Head of caudate nucleus (tissue), 42 donors: ENCODE results near the gene FAS.

Experiments used
- DNase-seq, 42 donors: peaks; one replicate each; pipeline versions ENCODE4 v3.0.0 to v3.0.0-alpha.2; 2020 to 2021; ENCODE audit warnings: mixed read lengths in 7 of 42
- intact Hi-C: fragments of 100-400 bp; cut with DNase I; formaldehyde crosslinking; loops from one replicate; pipeline ENCODE4 v1.15.0; 2022

Gene FAS

DNA sequence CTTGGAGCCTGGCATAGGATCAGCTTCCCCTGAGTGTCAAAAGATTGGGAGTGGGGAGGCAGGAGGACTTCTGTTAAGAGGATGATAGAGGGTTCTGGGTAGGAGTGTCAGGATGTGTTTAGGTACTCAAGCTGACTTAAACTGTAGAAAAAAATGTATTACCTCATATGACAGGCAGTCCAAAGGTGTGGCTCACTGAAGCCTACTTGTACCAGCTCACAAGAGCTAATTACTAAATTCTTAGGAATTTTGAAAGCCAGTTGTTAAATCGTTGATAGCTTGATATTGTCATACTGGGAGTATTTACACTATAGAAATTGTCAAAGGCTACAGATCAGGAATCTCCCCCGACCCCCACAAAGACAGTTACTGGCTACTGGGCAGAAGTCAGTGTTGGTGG lies 32.1 kb downstream of the FAS start:
- intact Hi-C loops, result no loop called here
- DNase-seq, result no peak

DNA sequence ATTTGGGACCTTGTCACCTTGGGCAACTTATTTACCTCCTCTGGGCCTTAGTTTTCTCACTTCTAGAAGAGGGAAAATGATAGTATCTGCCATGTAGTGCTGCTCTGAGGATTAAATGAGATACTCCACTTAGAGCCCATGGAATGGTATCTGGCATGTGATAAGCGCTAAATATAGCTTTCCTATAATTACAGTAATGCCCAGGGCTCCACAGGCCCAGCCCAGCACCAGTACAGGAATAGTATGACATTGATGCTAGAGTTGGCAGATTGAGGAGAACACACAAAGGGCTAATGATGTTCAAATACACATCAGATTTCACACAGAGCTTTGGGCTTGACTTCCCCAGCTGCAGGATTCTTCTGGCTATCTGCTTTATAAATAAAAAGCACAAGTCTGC lies 34.9 kb downstream of the FAS start:
- DNase-seq, result no peak
- intact Hi-C loops, result no loop called here

DNA sequence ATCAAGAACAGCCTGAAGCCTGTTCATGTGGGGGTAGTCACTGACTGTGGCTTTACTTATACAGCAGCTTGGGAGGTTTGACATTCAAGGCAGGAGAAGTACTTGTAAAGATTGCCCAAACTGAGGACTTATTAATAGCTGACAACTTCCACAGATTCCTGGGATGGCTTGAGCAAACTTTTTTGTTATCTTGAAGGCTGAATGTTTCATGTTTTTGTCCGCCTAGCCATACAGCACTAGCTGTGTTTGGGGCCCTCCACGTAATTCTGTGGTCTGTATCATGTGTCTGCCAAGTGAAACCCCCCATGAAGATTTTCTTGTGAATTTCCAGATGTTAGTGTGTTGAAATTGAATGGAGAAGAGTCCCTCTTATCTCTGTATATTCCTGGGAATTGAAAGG lies 38.6 kb downstream of the FAS start:
- no peak for DNase-seq
- intact Hi-C loops, result no loop called here

DNA sequence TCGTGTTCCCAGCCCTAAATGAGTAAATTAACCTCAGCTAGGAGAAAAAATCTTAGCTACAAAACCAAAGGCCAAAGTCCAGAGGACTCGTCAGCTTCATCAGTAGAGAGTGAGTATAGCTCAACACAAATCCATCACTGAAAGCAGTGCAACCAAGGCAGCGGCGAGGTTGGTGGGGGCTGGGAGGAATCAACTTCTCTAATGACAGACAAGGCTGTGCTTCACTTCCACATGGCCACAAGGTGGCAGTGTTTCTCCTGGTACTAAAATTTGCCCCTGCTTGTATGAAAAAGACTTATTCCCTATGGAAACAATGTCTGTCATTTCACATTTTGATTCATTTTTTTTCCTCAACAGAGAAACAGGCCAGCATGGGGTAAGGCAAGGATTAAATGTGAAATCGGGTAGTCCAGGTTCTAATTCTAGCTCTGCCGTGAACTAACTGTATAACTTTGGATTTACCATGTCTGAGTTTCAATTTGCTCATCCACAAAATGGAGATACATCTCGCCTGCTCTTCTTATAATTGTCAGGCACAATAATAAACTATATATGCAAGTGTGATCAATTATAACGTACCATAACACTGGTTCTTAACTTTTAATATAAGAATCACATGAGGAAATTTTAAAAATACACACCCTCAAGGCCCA lies 39.3 kb downstream of the FAS start:
- intact Hi-C loops, result loop anchor here (2.0 kb wide), 1 partner anchor 183 kb away; no protein-coding TSS in a partner anchor
- DNase-seq, result peak; percentile 62 to 94 (median 84)

DNA sequence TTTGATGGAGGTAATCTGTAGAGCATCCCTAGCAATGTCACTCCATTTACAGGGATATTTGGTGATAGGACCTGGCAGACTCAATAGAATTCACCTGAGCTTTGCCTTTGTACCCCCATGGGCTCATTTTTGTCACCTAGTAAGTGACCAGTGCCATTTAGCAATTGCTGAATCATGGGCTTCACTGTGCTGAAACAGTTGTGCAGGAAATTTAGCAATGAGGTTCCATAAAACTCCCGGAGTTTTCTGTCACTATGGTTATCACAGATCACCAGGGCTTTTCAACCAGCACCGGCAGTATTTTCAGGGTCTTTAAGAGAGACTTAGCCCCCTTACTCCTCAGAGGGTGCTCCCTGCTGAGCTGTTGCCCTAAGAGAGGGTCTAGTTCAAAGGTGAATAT lies 40.2 kb downstream of the FAS start:
- no peak for DNase-seq
- intact Hi-C loops, result loop anchor here (2.0 kb wide), 1 partner anchor 182 kb away; no protein-coding TSS in a partner anchor

DNA sequence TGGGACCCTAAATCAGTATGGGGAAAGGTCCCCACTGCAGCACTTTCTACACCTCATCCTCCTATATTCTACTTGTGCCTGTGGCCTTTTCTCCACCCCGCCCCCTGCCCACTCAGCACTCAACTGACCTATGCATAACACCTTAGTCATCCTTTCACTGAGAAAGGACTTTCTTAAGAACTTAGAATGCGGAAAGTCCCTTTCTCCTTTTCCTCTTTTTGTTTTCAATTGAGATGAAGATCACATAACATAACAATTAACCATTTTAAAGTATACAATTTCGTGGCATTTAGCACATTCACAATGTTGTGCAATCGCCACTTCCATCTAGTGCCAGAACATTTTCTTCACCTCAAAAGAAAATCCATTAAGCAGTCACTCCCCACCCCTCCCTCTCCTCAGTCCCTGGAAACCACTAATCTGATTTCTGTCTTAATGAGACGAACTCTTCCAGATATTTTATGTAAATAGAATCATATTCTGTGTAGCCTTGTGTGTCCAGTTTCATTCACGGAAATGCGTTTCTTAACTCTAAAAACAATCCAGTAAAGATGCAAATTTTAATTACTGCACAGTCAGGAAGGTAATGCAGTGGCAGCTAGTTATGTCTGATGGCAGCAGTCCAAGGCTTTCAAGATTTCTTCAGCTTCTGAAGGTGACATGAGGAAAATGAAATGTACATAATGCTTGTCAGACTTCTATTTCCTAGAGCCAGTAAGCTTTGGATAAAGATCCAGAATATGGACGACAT lies 41.7 kb downstream of the FAS start:
- intact Hi-C loops, result no loop called here

DNA sequence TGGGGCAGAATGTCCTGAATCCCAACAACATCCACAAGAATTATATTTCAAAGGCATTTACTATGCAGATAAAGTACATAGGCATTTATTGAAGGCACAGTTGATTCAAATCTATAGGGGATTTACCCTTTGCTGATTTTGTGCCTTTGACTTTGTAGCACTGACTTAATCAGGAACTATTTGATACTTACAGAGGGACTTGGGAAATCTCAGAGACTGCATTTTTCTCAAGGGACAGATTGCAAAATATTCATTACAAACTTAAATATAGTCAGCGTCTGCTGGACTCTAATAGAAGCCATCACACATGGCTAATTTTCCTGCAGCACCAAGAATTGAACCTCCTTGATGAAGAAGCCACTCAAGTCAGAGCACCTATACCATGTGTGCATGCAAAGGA lies 44.9 kb downstream of the FAS start:
- intact Hi-C loops, result no loop called here

More for the DNA sequence above, 41.7 kb downstream of the FAS start:
- peak in 1 of 42 donors; percentile 30 for DNase-seq

DNA sequence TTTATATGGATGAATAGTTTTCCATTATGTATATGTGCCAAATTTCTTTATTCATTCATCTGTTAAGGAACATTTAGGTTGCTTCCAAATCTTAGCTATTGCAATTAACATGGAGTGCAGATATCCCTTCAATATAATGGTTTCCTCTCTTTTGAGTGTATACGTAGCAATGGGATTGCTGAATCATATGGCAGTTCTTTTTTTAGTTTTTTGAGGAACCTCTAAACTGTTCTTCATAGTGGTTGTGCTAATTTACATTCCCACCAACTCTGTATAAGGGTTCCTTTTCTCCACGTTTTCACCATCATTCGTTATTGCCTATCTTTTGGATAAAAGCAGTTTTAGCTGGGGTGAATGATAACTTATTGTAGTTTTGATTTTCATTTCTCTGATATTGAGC lies 46.5 kb downstream of the FAS start:
- DNase-seq, result no peak
- intact Hi-C loops, result no loop called here

More for the DNA sequence above, 44.9 kb downstream of the FAS start:
- no peak for DNase-seq

DNA sequence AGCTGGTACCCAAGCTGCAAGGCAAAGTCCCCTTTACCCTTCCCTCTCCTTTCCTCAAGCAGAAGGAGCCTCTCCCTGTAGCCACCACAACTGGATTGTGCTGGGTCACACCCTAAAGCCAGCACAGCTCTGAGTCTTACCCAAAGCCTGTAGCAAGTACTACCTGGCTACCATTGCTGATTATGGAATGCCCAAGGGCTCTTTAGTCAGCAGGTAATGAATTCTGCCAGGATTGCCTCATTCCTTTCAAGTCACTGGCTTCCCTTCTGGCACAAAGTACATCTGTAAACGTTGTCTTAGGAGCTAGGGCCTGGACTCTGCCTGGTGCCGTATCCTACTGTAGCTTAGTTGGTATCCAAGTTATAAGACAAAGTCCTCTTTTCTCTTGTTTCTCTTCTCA lies 52.0 kb downstream of the FAS start:
- intact Hi-C loops, result no loop called here

DNA sequence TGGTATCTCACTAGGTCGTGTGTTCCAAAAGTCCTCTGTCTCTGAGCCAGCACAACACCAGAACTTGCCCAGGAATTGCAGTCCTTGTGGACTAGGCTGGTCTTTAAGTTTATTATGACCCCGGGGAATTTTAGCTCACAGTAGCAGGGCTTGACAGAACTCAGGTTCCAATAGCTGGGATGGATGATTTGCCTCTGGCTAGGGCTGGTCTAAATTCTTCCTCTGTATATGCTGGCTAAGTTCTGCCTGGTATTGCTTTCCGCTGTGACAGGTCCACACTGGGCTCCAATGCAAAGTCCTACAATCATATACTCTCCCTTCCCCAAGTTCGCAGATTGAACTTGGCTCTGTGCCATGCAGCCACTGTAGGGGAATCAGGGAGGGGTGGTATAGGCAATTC lies 52.5 kb downstream of the FAS start:
- no peak for DNase-seq
- intact Hi-C loops, result no loop called here

More for the DNA sequence above, 52.0 kb downstream of the FAS start:
- DNase-seq, result no peak

DNA sequence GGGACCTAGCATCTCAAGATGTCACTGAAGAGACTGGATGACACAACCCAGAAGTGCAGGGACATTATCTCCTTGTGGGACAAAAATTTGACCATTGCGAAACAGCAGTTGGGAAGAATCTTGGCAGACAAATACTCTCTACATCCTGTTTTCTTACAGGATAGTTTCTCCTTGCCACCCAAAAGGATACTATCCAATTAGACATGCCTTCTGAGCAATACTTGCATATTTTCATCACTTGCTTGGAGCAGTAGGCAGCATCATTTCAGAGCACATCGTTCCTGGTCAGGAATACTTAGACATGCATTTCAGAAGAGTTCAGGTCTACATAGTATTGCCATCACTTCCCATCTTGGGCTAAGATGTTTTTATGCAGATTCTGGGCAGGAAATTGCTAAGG lies 56.8 kb downstream of the FAS start:
- no peak for DNase-seq
- intact Hi-C loops, result no loop called here

DNA sequence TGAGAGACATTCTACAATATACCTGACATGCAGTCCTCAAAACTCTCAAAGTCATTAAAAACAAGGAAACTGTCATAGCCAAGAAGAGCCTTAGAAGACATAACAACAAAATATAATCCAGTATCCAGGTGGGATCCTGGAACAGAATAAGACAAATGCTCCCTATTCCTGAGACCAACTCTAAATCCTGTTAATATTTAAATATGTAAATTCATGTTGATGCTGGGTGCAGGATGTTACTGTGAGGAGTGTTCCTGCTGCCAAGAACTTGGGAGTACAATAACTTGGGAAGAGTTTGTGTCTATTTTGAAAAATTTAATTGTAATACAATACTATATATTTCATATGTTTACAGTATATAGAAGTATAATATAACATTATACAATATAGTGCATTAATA lies 61.0 kb downstream of the FAS start:
- DNase-seq, result no peak
- intact Hi-C loops, result no loop called here

DNA sequence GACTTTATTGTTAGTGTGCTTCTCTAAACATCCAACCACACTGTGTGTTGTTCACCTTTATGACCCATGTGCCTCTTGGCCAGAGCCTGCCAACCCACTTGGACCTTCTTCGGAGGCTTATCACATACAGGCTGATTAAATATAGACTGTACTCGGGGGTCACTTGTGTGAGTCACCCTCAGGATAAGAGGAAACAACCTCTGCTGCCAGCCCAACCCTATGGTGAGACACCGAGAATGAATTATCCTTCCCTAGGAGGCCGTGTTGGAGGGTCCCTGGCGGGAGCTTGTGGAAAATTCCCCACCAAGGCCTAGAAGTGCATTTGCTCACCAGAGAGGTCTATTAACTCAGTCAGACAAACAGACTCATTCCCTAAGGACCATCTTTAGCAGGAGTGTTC lies 63.0 kb downstream of the FAS start:
- intact Hi-C loops, result no loop called here

DNA sequence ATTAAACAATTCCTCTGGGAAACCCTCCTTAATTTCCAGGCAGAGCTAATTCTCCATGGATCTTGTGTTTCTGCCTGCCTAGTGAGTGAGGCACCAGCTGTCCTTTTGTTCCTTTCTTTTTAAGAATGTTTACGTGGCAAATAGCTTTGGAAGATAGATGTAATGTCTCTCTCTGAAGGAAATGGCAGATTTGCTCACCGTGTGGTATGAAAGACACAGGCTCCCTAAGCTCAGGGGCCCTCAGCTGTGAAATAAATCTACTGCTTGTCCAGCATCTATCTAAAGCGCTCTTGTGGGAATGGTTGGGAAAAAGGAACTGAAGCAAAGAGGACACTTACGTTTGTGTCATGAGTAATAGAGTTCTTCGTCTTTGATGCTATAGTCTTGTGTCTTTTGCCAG lies 64.6 kb downstream of the FAS start:
- intact Hi-C loops, result no loop called here
- DNase-seq, result no peak

More for the DNA sequence above, 63.0 kb downstream of the FAS start:
- no peak for DNase-seq

DNA sequence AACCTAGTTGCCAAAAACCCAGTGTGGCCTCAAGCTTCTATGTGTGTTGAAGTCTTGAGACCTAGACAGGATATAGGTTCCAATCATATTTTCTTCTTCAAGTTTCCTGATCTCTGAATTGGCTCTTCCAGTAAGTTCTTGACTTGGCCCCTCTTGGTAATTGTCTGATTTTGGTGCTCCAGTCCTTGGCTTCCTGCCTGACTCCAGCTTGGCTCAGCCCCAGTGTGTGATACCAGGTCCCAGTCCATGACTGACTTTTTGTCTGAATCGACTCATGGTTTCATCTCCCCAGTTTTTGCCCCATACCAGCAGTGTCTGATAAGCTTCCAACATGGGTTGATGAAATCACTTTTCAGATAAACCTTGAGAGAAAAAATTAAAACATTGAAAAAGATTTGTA lies 72.3 kb downstream of the FAS start:
- DNase-seq, result peak in 6 of 42 donors; percentile 5 to 39 (median 20)
- intact Hi-C loops, result no loop called here

DNA sequence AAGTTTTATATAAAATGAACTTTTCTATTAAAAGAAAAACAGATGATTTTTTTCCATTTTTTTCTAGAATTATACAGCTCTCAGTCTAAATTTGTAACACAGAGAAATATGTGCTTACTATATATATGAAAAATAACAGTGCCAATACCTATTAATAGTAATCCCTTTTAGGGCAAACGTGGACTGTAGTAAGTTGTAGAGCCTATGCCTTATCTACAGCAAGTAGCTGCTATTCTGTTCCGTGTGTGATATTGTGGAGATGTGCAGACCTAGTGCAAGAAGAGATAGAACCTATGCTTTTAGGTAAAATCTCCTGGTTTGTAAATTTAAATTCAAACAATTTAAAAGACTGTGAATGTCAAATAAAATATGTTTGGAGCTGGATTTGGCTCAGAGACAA lies 72.9 kb downstream of the FAS start:
- DNase-seq, result no peak
- intact Hi-C loops, result no loop called here

DNA sequence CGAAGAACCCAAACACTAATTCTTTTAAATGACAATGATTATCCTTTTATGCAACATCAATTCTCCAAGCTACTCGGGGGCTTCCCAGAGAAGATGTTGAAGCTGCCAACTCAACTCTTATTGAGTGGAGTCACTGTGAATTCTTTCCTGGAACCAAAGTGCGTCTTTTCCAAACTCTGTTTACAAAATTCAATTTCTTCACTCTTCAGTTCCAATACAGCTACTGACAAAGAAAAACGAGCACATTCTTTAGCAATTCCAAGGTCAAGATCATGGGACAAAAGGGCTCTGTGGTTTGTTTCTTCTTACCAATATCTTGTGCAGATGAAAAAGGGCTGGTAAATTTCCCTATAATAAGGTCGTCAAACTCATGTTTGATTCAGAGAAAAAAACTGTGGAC lies 74.2 kb downstream of the FAS start:
- intact Hi-C loops, result no loop called here

More for the DNA sequence above, 74.2 kb downstream of the FAS start:
- peak in 1 of 42 donors; percentile 41 for DNase-seq
